GM18502 (cell line): ENCODE measurements around the gene CPNE9.
"Not testable (repeated sequence)": the region's sequence is repeated elsewhere in the genome, so short reads cannot be mapped to it uniquely, and the experiment has no call there.

Experiments
- ATAC-seq: cut with Tn5 transposase; IDR thresholded peaks from one replicate; pipeline ENCODE4 v1.9.1; 2021; ENCODE audit warnings: mild to moderate bottlenecking; ENCODE audit not compliant: unreplicated experiment, poor library complexity

CPNE9 gene

GRCh38 chr3:9771007-9771406 is 67.4 kb downstream of the CPNE9 start:
- ATAC-seq, result not testable (repeated sequence)

- ATAC-seq, result no peak
Measured at GRCh38 chr3:9776896-9777693, 73.5 kb downstream of the CPNE9 start.

- no peak for ATAC-seq
Measured at GRCh38 chr3:9777694-9778021, 74.0 kb downstream of the CPNE9 start.

GRCh38 chr3:9778143-9779074 is 74.8 kb downstream of the CPNE9 start:
- ATAC-seq, result no peak

DNA sequence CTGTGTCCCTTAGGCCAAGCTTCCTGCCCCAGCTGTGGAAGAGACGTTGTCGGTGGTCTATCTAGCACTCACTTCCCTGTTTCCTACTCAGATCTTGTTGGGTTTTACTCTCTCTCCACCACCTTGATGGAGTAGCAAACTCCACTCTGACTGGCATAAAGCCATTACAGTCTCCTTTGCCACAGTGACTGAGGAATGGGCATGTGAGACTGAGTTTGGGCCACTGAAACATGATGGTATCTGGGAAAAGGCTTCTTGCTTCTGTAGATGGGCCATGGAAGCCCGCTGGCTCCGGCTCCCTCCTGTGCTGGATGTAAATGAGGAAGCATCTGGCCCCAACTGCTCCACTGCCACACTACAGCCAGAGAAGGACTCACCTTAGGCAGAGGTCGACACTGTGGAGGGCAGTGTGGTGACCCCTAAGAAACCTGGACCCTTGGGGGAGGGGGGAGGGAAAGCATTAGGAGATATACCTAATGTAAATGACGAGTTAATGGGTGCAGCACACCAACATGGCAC is 75.5 kb downstream of the CPNE9 start:
- no peak for ATAC-seq
